SK-N-MC (cell line): ENCODE measurements around the gene ELMO1.

Source experiments
- DNase-seq: peaks from one replicate; pipeline ENCODE4 v3.0.0-alpha.2; 2011; ENCODE audit warnings: low read depth, low spot score
- H3K27ac ChIP-seq: fragments of 200-600 bp; sonication (generic); 2 replicates; pipeline ENCODE4 v1.5.1; 2016; ENCODE audit warnings: mixed run types
- H3K36me3 ChIP-seq: fragments of 200-600 bp; sonication (generic); 2 replicates; pipeline ENCODE4 v1.6.1; 2017; ENCODE audit warnings: antibody characterized with exemption, low read length, mixed read lengths; ENCODE audit not compliant: insufficient read depth
- H3K4me3 ChIP-seq: fragments of 200-600 bp; sonication (generic); 2 replicates; pipeline ENCODE4 v1.5.1; 2016
- H3K9ac ChIP-seq: fragments of 200-600 bp; sonication (generic); 2 replicates; pipeline ENCODE4 v1.8.0; 2017; ENCODE audit warnings: mixed run types, mixed read lengths; ENCODE audit not compliant: insufficient read length
- H3K9me3 ChIP-seq: fragments of 200-600 bp; sonication (generic); 2 replicates; pipeline ENCODE4 v1.6.1; 2017; ENCODE audit warnings: low read depth, mild to moderate bottlenecking, antibody characterized with exemption, low read length, moderate library complexity, mixed read lengths
- EZH2 ChIP-seq: fragments of 200-600 bp; sonication (generic); IDR thresholded peaks from one replicate; pipeline ENCODE4 v1.6.1; 2017; ENCODE audit warnings: antibody characterized with exemption
- FOXP2 ChIP-seq: optimal IDR thresholded peaks from 2 replicates; pipeline ENCODE3; 2011; ENCODE audit warnings: mild to moderate bottlenecking, moderate library complexity; ENCODE audit not compliant: insufficient read depth; ENCODE audit errors: extremely low read length, control extremely low read depth
- POLR2AphosphoS5 ChIP-seq: IDR thresholded peaks from 2 replicates; pipeline ENCODE4 v1.6.1; 2012; ENCODE audit warnings: mild to moderate bottlenecking, low read depth, low read length, borderline replicate concordance

Gene ELMO1

GRCh38 chr7:37035631-37036030, 413.0 kb downstream of the ELMO1 start:
- no peak overlapping the region for H3K4me3 ChIP-seq
- no peak for DNase-seq
- H3K9ac ChIP-seq, result no peak overlapping the region
- H3K9me3 ChIP-seq, result no peaks in the 10 kb centered on the region
- H3K27ac ChIP-seq, result no peak overlapping the region
- no peaks in the 10 kb centered on the region for H3K36me3 ChIP-seq
- TF ChIP-seq FOXP2 (no peak), EZH2 (no peak), POLR2AphosphoS5 (no peak)

- TF ChIP-seq POLR2AphosphoS5 (no peak), EZH2 (no peak), FOXP2 (no peak)
- no peak overlapping the region for H3K4me3 ChIP-seq
- no peak for DNase-seq
- H3K9me3 ChIP-seq, result no peaks in the 10 kb centered on the region
- no peak overlapping the region for H3K9ac ChIP-seq
- no peak overlapping the region for H3K27ac ChIP-seq
- H3K36me3 ChIP-seq, result no peaks in the 10 kb centered on the region
Measured at GRCh38 chr7:37033141-37033540, 415.5 kb downstream of the ELMO1 start.

- Histone ChIP-seq H3K9ac (no peak overlapping the region), H3K27ac (no peak overlapping the region), H3K9me3 (no peaks in the 10 kb centered on the region), H3K4me3 (no peak overlapping the region), H3K36me3 (no peaks in the 10 kb centered on the region)
- TF ChIP-seq POLR2AphosphoS5, result no peak
- TF ChIP-seq EZH2, result no peak
- TF ChIP-seq FOXP2, result no peak
- DNase-seq, result no peak
Measured at GRCh38 chr7:37032258-37032601, 416.4 kb downstream of the ELMO1 start.

DNA sequence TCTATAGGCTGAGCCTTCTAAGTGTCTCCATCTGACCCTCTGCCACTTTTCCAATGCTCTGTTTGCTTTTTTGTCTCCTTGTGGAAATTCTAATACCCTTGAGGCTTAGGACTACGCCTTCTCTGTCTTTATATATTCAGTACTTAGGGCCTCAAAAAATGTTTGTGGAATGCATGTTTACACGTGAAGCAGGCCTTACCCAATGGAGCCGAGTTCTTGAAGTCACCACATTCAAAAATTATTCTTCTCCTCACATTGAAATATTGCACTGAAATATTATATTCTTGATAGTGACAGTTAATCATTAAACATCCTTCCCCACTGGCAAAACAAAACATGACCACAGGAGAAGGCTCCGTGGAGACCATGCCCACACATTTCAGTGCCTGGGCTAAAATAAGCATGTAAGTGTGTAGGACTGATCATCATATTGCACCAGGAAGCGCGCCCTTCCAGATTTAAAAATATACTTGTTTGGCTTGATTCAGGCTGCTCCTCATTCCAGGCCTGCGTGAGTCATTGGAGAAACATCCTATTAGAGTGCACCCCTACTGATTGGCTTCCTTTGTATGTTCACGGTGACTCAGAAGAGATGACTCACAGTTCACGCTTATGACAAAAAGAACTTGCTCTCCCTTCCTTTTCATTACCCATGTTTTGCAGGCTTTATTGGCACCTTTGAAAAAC, 416.9 kb downstream of the ELMO1 start:
- Histone ChIP-seq H3K4me3 (no peak overlapping the region), H3K36me3 (no peaks in the 10 kb centered on the region), H3K9me3 (no peaks in the 10 kb centered on the region), H3K9ac (no peak overlapping the region), H3K27ac (no peak overlapping the region)
- TF ChIP-seq POLR2AphosphoS5 (no peak), EZH2 (no peak), FOXP2 (no peak)
- peak; percentile 20 for DNase-seq

GRCh38 chr7:37028909-37029440, 419.7 kb downstream of the ELMO1 start:
- TF ChIP-seq EZH2 (no peak), POLR2AphosphoS5 (no peak), FOXP2 (no peak)
- H3K27ac ChIP-seq, result no peak overlapping the region
- no peak for DNase-seq

DNA sequence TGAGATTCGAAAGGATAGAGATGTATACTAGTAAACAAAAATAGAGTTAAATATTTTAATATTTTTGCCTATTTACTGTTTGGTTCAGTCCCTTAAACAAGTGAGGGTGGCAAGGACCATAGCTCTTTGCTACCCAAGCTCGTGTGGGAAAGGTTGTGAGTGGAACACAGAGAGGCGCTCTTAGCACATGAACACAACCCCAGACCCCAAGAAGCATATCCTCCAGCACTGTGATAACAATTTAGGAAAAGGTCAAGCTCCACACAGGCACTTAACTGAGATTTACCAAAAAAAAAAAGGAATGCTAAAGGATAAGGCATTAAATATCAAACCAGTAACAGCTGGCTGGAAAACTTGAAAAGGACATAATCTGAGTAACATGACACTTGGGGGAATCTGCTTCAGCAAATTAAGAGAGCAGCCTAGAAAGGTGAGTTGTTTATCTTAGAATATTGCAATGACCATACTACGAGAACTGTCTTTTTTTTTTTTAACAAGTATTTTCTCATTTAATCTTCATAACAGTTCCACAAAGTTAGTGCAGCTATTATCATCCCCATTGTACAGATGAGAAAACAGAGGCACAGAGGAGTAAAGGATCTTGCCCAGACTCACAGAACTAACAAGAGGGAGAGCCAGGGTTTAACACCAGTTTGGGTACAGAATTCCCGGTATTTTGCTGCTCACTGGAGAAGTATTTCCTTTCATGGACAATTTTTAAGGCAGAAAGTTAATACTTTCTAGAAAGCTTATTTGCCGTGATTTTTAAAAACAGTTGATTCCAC, 420.9 kb downstream of the ELMO1 start:
- Histone ChIP-seq H3K4me3 (no peak overlapping the region), H3K27ac (no peak overlapping the region), H3K9me3 (no peaks in the 10 kb centered on the region), H3K36me3 (no peaks in the 10 kb centered on the region), H3K9ac (no peak overlapping the region)
- no peak for TF ChIP-seq FOXP2
- TF ChIP-seq EZH2, result no peak
- TF ChIP-seq POLR2AphosphoS5, result no peak
- DNase-seq, result no peak

More at GRCh38 chr7:37028909-37029440, 419.7 kb downstream of the ELMO1 start:
- Histone ChIP-seq H3K9ac (no peak overlapping the region), H3K9me3 (no peaks in the 10 kb centered on the region), H3K4me3 (no peak overlapping the region), H3K36me3 (no peaks in the 10 kb centered on the region)

DNA sequence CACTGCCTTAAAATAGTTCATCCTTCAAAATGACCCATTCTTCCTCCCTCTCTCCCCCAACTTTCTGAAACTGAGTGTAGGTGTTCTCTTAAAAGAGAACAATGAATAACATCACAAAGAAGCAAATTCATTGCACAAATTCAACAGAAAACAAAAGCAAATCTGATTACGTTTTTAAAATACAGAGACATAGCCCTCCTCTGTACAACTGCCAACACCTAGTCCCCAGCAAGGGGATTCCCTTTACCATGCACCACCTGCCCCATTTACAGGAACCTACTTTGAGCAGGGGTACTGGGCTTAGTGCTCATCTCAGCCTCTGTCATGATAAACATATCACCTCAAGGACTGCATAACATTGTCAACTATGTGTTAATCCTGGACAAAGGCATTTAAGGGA, 421.6 kb downstream of the ELMO1 start:
- H3K9ac ChIP-seq, result no peak overlapping the region
- no peak overlapping the region for H3K27ac ChIP-seq
- no peak for TF ChIP-seq EZH2
- no peak for TF ChIP-seq POLR2AphosphoS5
- no peak for TF ChIP-seq FOXP2
- no peak for DNase-seq
- H3K9me3 ChIP-seq, result no peaks in the 10 kb centered on the region
- H3K36me3 ChIP-seq, result no peaks in the 10 kb centered on the region
- no peak overlapping the region for H3K4me3 ChIP-seq

DNA sequence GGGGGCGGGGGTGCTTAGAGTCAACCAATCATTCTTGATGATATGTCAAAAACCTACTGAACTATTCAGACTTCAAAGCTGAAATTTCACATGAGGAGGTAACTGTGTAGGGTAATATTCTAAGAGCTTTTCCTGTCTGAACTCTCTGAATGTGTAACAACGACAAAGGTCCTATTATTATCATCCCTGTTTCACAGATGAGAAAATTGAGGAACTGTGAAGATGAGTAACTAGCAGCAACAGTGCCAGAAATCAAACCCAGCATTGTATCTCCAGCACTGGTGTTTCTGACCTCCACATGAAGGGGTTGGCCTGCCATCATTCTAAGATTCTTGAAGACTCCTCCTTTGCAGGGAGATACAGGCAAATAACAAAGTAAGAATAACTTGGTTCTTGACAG, 429.7 kb downstream of the ELMO1 start:
- no peak overlapping the region for H3K27ac ChIP-seq
- no peaks in the 10 kb centered on the region for H3K36me3 ChIP-seq
- TF ChIP-seq POLR2AphosphoS5, result no peak
- TF ChIP-seq EZH2, result no peak
- TF ChIP-seq FOXP2, result no peak
- no peak overlapping the region for H3K4me3 ChIP-seq
- H3K9ac ChIP-seq, result no peak overlapping the region
- DNase-seq, result no peak
- no peaks in the 10 kb centered on the region for H3K9me3 ChIP-seq
